K562 (cell line): Measurements from ENCODE around the gene TULP1. TPM values are rescaled to one million over a fixed set of nuclear protein-coding genes. Genes with fewer than 3 reads are reported as not detected.

Experiments
- CBX2 ChIP-seq: fragments of 200-600 bp; sonication (generic); IDR thresholded peaks from one replicate; pipeline ENCODE4 v1.6.1; 2012; ENCODE audit warnings: mild to moderate bottlenecking, low read length, inconsistent platforms; ENCODE audit not compliant: insufficient read depth, poor library complexity, severe bottlenecking
- FOXP1 ChIP-seq: sonication (generic); formaldehyde crosslinking; IDR thresholded peaks from 2 replicates; pipeline ENCODE4 v1.8.0; 2022; ENCODE audit warnings: mild to moderate bottlenecking, missing genetic modification reagents
- GTF3C2 ChIP-seq: IDR thresholded peaks from 3 replicates; pipeline ENCODE4 v1.6.1; 2011; ENCODE audit warnings: borderline replicate concordance, mild to moderate bottlenecking, moderate library complexity; ENCODE audit not compliant: insufficient read length; ENCODE audit errors: extremely low read depth
- HDAC1 ChIP-seq, 2 experiments: fragments of 450-650 bp; IDR thresholded peaks; 2 replicates each; pipeline ENCODE4 v1.6.1; 2016 to 2017; ENCODE audit warnings: inconsistent platforms in 1 of 2, mild to moderate bottlenecking in 1 of 2, moderate library complexity in 1 of 2
- NCOR1 ChIP-seq: fragments of 450-650 bp; IDR thresholded peaks from 2 replicates; pipeline ENCODE4 v1.6.1; 2016; ENCODE audit warnings: mild to moderate bottlenecking, moderate library complexity
- PRPF4 ChIP-seq: fragments of 200-400 bp; formaldehyde crosslinking; IDR thresholded peaks from one replicate; pipeline ENCODE4 v1.6.1; 2017; ENCODE audit warnings: low read length, low read depth, mild to moderate bottlenecking; ENCODE audit not compliant: insufficient read depth, poor library complexity, severe bottlenecking
- SMARCE1 ChIP-seq: fragments of 450-650 bp; IDR thresholded peaks from 2 replicates; pipeline ENCODE4 v1.7.1; 2016; ENCODE audit warnings: mild to moderate bottlenecking
- TCF7L2 ChIP-seq: fragments of 150-350 bp; IDR thresholded peaks from 2 replicates; pipeline ENCODE4 v1.6.1; 2016; ENCODE audit warnings: low read depth, mild to moderate bottlenecking, low read length, moderate library complexity
- TFAP4 ChIP-seq: sonication (generic); formaldehyde crosslinking; IDR thresholded peaks from 2 replicates; pipeline ENCODE4 v1.8.0; 2022; ENCODE audit warnings: missing genetic modification reagents, mild to moderate bottlenecking, moderate library complexity, borderline replicate concordance
- YBX1 ChIP-seq: fragments of 450-650 bp; IDR thresholded peaks from 2 replicates; pipeline ENCODE4 v1.7.1; 2016; ENCODE audit warnings: mild to moderate bottlenecking
- ZBTB49 ChIP-seq: sonication (generic); formaldehyde crosslinking; IDR thresholded peaks from 2 replicates; pipeline ENCODE4 v1.8.0; 2022; ENCODE audit warnings: missing genetic modification reagents, mild to moderate bottlenecking, borderline replicate concordance
- ZFPM2 ChIP-seq: fragments of 250-450 bp; sonication (Bioruptor Pico); IDR thresholded peaks from 2 replicates; pipeline ENCODE4 v1.5.1; 2022; ENCODE audit warnings: mild to moderate bottlenecking
- ZNF57 ChIP-seq: fragments of 450-650 bp; formaldehyde crosslinking; IDR thresholded peaks from 2 replicates; pipeline ENCODE4 v1.4.0; 2020; ENCODE audit warnings: mild to moderate bottlenecking, moderate library complexity
- polyA plus RNA-seq, 8 experiments: library from polyadenylated mRNA; depleted of rRNA in 4 of 8; stranded (reverse) in 5 of 8; unstranded in 3 of 8; fragments of >200 nt; fragmentation: Nextera tagmentation in 2 of 8; fragmentation: Illumina TruSeq in 1 of 8; extraction: Ambion mirVana in 2 of 8; extraction: Trizol in 1 of 8; gene quantifications; 2 replicates each; pipeline versions ENCODE4 v1.2.1 to v1.2.3, GENCODE V29; 2011 to 2014; ENCODE audit warnings: inconsistent platforms in 1 of 8, missing spikeins in 1 of 8
- total RNA-seq, 7 experiments: library from RNA; depleted of rRNA in 6 of 7; stranded (reverse); fragments of >200 nt in 6 of 7; fragmentation: Illumina TruSeq in 2 of 7; extraction: Trizol in 2 of 7; gene quantifications; 2 replicates each; pipeline versions ENCODE4 v1.2.1 to v1.2.3, GENCODE V29; 2011 to 2021; ENCODE audit warnings: low replicate concordance in 1 of 7
- TF ChIP-seq, protein P1 (sequence below): fragments of 150-350 bp; conservative IDR thresholded peaks from 2 replicates; pipeline ENCODE4 v1.6.1; 2014; ENCODE audit warnings: low read length
- TF ChIP-seq, protein P2 (sequence below): fragments of 450-650 bp; formaldehyde crosslinking; IDR thresholded peaks from 2 replicates; pipeline ENCODE4 v1.4.0; 2020; ENCODE audit warnings: mild to moderate bottlenecking, moderate library complexity

The TULP1 gene
- total and polyA plus RNA-seq, 9 of the 15 experiments (the other 6 are each of a cell fraction or from before 2014, with no cell fraction given), result 0.06 to 0.17 (median 0.09) TPM; not detected in 6

DNA sequence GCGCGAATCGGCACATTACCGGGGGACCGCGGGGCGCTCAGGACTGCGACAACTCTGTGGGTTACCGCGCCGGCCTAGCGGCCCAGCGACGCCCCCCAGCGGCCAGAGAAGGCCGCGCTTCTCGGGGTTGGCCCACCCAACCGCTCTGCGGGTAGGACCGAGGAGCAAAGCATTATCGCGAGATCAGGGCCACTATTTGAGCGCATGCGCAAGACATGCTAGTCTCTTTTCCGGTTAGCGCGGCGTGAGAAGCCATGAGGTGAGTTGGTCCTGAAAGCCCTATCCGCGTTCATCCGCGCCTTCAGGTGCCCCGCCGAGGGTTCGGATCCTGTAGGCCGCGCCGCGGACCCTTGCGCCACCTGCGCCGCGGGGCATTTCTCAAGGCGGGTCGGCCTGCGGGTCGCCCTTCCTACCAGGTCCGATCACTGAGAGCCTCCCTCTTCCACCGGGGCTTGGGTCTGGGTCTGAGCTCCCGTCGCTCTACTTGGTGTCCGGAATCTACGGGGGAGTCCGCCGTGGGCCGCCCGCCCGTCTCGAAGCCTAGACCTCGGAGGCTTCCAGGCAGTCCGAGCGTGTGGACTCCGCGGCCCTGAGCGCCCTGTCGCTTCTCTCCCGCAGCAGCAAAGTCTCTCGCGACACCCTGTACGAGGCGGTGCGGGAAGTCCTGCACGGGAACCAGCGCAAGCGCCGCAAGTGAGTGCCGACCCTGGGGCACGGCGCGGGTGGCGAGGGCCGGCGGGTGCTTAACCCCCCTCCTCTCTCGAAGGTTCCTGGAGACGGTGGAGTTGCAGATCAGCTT, 44.3 kb downstream of the TULP1 start, which contains the start of gene RPL10A (continued):
- TF ChIP-seq PRPF4 (peak; percentile 94), ZNF57 (no peak), GTF3C2 (no peak), CBX2 (no peak), YBX1 (no peak), HDAC1 (IDR thresholded peaks at IDR 0.05) (peak; percentile 80 to 96; a peak in 3 of 4 replicates), TFAP4 (CRISPR knock-in tag) (peak; percentile 68; the same call in 1 of the 2 replicates), SMARCE1 (no peak), NCOR1 (peak; percentile 75), ZBTB49 (CRISPR knock-in tag) (no peak; the same call in 1 of the 2 replicates), TCF7L2 (peak; percentile 56; the same call in 1 of the 2 replicates), FOXP1 (peak; percentile 80; the same call in 1 of the 2 replicates), ZFPM2 (CRISPR knock-in tag) (0 out of 2 replicates have a peak, but pooled peaks have one; percentile 37)
- TF ChIP-seq, protein P1, sequence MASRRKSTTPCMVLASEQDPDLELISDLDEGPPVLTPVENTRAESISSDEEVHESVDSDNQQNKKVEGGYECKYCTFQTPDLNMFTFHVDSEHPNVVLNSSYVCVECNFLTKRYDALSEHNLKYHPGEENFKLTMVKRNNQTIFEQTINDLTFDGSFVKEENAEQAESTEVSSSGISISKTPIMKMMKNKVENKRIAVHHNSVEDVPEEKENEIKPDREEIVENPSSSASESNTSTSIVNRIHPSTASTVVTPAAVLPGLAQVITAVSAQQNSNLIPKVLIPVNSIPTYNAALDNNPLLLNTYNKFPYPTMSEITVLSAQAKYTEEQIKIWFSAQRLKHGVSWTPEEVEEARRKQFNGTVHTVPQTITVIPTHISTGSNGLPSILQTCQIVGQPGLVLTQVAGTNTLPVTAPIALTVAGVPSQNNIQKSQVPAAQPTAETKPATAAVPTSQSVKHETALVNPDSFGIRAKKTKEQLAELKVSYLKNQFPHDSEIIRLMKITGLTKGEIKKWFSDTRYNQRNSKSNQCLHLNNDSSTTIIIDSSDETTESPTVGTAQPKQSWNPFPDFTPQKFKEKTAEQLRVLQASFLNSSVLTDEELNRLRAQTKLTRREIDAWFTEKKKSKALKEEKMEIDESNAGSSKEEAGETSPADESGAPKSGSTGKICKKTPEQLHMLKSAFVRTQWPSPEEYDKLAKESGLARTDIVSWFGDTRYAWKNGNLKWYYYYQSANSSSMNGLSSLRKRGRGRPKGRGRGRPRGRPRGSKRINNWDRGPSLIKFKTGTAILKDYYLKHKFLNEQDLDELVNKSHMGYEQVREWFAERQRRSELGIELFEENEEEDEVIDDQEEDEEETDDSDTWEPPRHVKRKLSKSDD, result peak; percentile 98
- TF ChIP-seq, protein P2, sequence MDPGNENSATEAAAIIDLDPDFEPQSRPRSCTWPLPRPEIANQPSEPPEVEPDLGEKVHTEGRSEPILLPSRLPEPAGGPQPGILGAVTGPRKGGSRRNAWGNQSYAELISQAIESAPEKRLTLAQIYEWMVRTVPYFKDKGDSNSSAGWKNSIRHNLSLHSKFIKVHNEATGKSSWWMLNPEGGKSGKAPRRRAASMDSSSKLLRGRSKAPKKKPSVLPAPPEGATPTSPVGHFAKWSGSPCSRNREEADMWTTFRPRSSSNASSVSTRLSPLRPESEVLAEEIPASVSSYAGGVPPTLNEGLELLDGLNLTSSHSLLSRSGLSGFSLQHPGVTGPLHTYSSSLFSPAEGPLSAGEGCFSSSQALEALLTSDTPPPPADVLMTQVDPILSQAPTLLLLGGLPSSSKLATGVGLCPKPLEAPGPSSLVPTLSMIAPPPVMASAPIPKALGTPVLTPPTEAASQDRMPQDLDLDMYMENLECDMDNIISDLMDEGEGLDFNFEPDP, result peak; percentile 74; the same call in 1 of the 2 replicates
